ENCODE data around the gene ADAM10.

Gene ADAM10

GRCh38 chr15:58573270-58573669 lies 176.2 kb downstream of the ADAM10 start:
- Histone ChIP-seq H3K36me3 (ENCODE audit: control insufficient read depth, insufficient read depth, low read length) (no peaks in the 10 kb centered on the region), H3K27ac (ENCODE audit: insufficient read depth, low read depth, low read length, poor library complexity, severe bottlenecking) (no peak overlapping the region), H3K4me3 (ENCODE audit: insufficient read depth, low read depth, low read length) (no peak overlapping the region), H3K4me1 (ENCODE audit: control insufficient read depth, insufficient read depth, low read length) (no peaks in the 10 kb centered on the region), H3K9me3 (ENCODE audit: control insufficient read depth, low read length) (no peaks in the 10 kb centered on the region), H3K27me3 (ENCODE audit: control insufficient read depth, insufficient read depth, low read length, poor library complexity, severe bottlenecking) (no peaks in the 10 kb centered on the region)
- WGBS, 2 experiments: 90 to 91% methylated on average over 3 to 4 of the region's 4 CpGs

GRCh38 chr15:58572521-58572920 lies 177.0 kb downstream of the ADAM10 start:
- WGBS, 2 experiments: 88 to 90% methylated on average over 4 of the region's 4 CpGs

GRCh38 chr15:58571491-58571890 lies 178.0 kb downstream of the ADAM10 start:
- Histone ChIP-seq H3K4me3 (ENCODE audit: insufficient read depth, low read depth, low read length) (no peak overlapping the region), H3K27me3 (ENCODE audit: control insufficient read depth, insufficient read depth, low read length, poor library complexity, severe bottlenecking) (no peaks in the 10 kb centered on the region), H3K4me1 (ENCODE audit: control insufficient read depth, insufficient read depth, low read length) (no peaks in the 10 kb centered on the region), H3K27ac (ENCODE audit: insufficient read depth, low read depth, low read length, poor library complexity, severe bottlenecking) (no peak overlapping the region), H3K36me3 (ENCODE audit: control insufficient read depth, insufficient read depth, low read length) (no peaks in the 10 kb centered on the region), H3K9me3 (ENCODE audit: control insufficient read depth, low read length) (no peaks in the 10 kb centered on the region)
- WGBS, 2 experiments: 92 to 98% methylated on average over 6 of the region's 6 CpGs

More at GRCh38 chr15:58572521-58572920, 177.0 kb downstream of the ADAM10 start:
- Histone ChIP-seq H3K9me3 (ENCODE audit: control insufficient read depth, low read length) (no peaks in the 10 kb centered on the region), H3K4me3 (ENCODE audit: insufficient read depth, low read depth, low read length) (no peak overlapping the region), H3K4me1 (ENCODE audit: control insufficient read depth, insufficient read depth, low read length) (no peaks in the 10 kb centered on the region), H3K27ac (ENCODE audit: insufficient read depth, low read depth, low read length, poor library complexity, severe bottlenecking) (no peak overlapping the region), H3K36me3 (ENCODE audit: control insufficient read depth, insufficient read depth, low read length) (no peaks in the 10 kb centered on the region), H3K27me3 (ENCODE audit: control insufficient read depth, insufficient read depth, low read length, poor library complexity, severe bottlenecking) (no peaks in the 10 kb centered on the region)

GRCh38 chr15:58569455-58569854 lies 180.1 kb downstream of the ADAM10 start:
- Histone ChIP-seq H3K4me1 (ENCODE audit: control insufficient read depth, insufficient read depth, low read length) (no peaks in the 10 kb centered on the region), H3K9me3 (ENCODE audit: control insufficient read depth, low read length) (no peaks in the 10 kb centered on the region), H3K27me3 (ENCODE audit: control insufficient read depth, insufficient read depth, low read length, poor library complexity, severe bottlenecking) (no peaks in the 10 kb centered on the region), H3K36me3 (ENCODE audit: control insufficient read depth, insufficient read depth, low read length) (no peaks in the 10 kb centered on the region), H3K27ac (ENCODE audit: insufficient read depth, low read depth, low read length, poor library complexity, severe bottlenecking) (no peak overlapping the region), H3K4me3 (ENCODE audit: insufficient read depth, low read depth, low read length) (no peak overlapping the region)
- 91 to 95% methylated on average over 1 of the region's 1 CpG for WGBS, 2 experiments

- 82 to 84% methylated on average over 2 of the region's 2 CpGs for WGBS, 2 experiments
- H3K9me3 ChIP-seq (ENCODE audit: control insufficient read depth, low read length): no peaks in the 10 kb centered on the region
- H3K27ac ChIP-seq (ENCODE audit: insufficient read depth, low read depth, low read length, poor library complexity, severe bottlenecking): no peak overlapping the region
- H3K27me3 ChIP-seq (ENCODE audit: control insufficient read depth, insufficient read depth, low read length, poor library complexity, severe bottlenecking): no peaks in the 10 kb centered on the region
- H3K4me3 ChIP-seq (ENCODE audit: insufficient read depth, low read depth, low read length): no peak overlapping the region
- no peaks in the 10 kb centered on the region for H3K36me3 ChIP-seq (ENCODE audit: control insufficient read depth, insufficient read depth, low read length)
- H3K4me1 ChIP-seq (ENCODE audit: control insufficient read depth, insufficient read depth, low read length): no peaks in the 10 kb centered on the region
These were observed 181.3 kb downstream of the ADAM10 start for GRCh38 chr15:58568157-58568571.

- H3K27me3 ChIP-seq (ENCODE audit: control insufficient read depth, insufficient read depth, low read length, poor library complexity, severe bottlenecking): no peaks in the 10 kb centered on the region
- no peak overlapping the region for H3K4me3 ChIP-seq (ENCODE audit: insufficient read depth, low read depth, low read length)
- no peaks in the 10 kb centered on the region for H3K9me3 ChIP-seq (ENCODE audit: control insufficient read depth, low read length)
- H3K27ac ChIP-seq (ENCODE audit: insufficient read depth, low read depth, low read length, poor library complexity, severe bottlenecking): no peak overlapping the region
- 94 to 96% methylated on average over 6 of the region's 6 CpGs for WGBS, 2 experiments
- no peaks in the 10 kb centered on the region for H3K36me3 ChIP-seq (ENCODE audit: control insufficient read depth, insufficient read depth, low read length)
- H3K4me1 ChIP-seq (ENCODE audit: control insufficient read depth, insufficient read depth, low read length): no peaks in the 10 kb centered on the region
These were observed 183.5 kb downstream of the ADAM10 start for GRCh38 chr15:58566029-58566428.

- H3K27ac ChIP-seq (ENCODE audit: insufficient read depth, low read depth, low read length, poor library complexity, severe bottlenecking): no peak overlapping the region
- 72% methylated on average over 4 of the region's 4 CpGs for WGBS, 2 experiments
- no peaks in the 10 kb centered on the region for H3K27me3 ChIP-seq (ENCODE audit: control insufficient read depth, insufficient read depth, low read length, poor library complexity, severe bottlenecking)
- no peak overlapping the region for H3K4me3 ChIP-seq (ENCODE audit: insufficient read depth, low read depth, low read length)
- H3K4me1 ChIP-seq (ENCODE audit: control insufficient read depth, insufficient read depth, low read length): no peaks in the 10 kb centered on the region
- no peaks in the 10 kb centered on the region for H3K9me3 ChIP-seq (ENCODE audit: control insufficient read depth, low read length)
- no peaks in the 10 kb centered on the region for H3K36me3 ChIP-seq (ENCODE audit: control insufficient read depth, insufficient read depth, low read length)
These were observed 183.9 kb downstream of the ADAM10 start for GRCh38 chr15:58565619-58566018.

GRCh38 chr15:58564981-58565380 lies 184.5 kb downstream of the ADAM10 start:
- Histone ChIP-seq H3K4me3 (ENCODE audit: insufficient read depth, low read depth, low read length) (no peak overlapping the region), H3K36me3 (ENCODE audit: control insufficient read depth, insufficient read depth, low read length) (no peaks in the 10 kb centered on the region), H3K27me3 (ENCODE audit: control insufficient read depth, insufficient read depth, low read length, poor library complexity, severe bottlenecking) (no peaks in the 10 kb centered on the region), H3K9me3 (ENCODE audit: control insufficient read depth, low read length) (no peaks in the 10 kb centered on the region), H3K27ac (ENCODE audit: insufficient read depth, low read depth, low read length, poor library complexity, severe bottlenecking) (no peak overlapping the region), H3K4me1 (ENCODE audit: control insufficient read depth, insufficient read depth, low read length) (no peaks in the 10 kb centered on the region)
- 94% methylated on average over 5 of the region's 6 CpGs for WGBS, 2 experiments

- H3K36me3 ChIP-seq (ENCODE audit: control insufficient read depth, insufficient read depth, low read length): no peaks in the 10 kb centered on the region
- H3K4me1 ChIP-seq (ENCODE audit: control insufficient read depth, insufficient read depth, low read length): no peaks in the 10 kb centered on the region
- 78 to 80% methylated on average over 3 of the region's 3 CpGs for WGBS, 2 experiments
- H3K9me3 ChIP-seq (ENCODE audit: control insufficient read depth, low read length): no peaks in the 10 kb centered on the region
- no peak overlapping the region for H3K4me3 ChIP-seq (ENCODE audit: insufficient read depth, low read depth, low read length)
- no peaks in the 10 kb centered on the region for H3K27me3 ChIP-seq (ENCODE audit: control insufficient read depth, insufficient read depth, low read length, poor library complexity, severe bottlenecking)
- H3K27ac ChIP-seq (ENCODE audit: insufficient read depth, low read depth, low read length, poor library complexity, severe bottlenecking): no peak overlapping the region
These were observed 187.4 kb downstream of the ADAM10 start for GRCh38 chr15:58562135-58562534.

GRCh38 chr15:58561321-58561720 lies 188.2 kb downstream of the ADAM10 start:
- H3K27me3 ChIP-seq (ENCODE audit: control insufficient read depth, insufficient read depth, low read length, poor library complexity, severe bottlenecking): no peaks in the 10 kb centered on the region
- no peaks in the 10 kb centered on the region for H3K9me3 ChIP-seq (ENCODE audit: control insufficient read depth, low read length)
- 0 to 2% methylated on average over 1 of the region's 1 CpG for WGBS, 2 experiments
- no peak overlapping the region for H3K27ac ChIP-seq (ENCODE audit: insufficient read depth, low read depth, low read length, poor library complexity, severe bottlenecking)
- no peak overlapping the region for H3K4me3 ChIP-seq (ENCODE audit: insufficient read depth, low read depth, low read length)
- no peaks in the 10 kb centered on the region for H3K4me1 ChIP-seq (ENCODE audit: control insufficient read depth, insufficient read depth, low read length)
- H3K36me3 ChIP-seq (ENCODE audit: control insufficient read depth, insufficient read depth, low read length): no peaks in the 10 kb centered on the region
